ENCODE results near the gene TBC1D9. TPM values are rescaled to one million over a fixed set of nuclear protein-coding genes. Genes with fewer than 3 reads are reported as not detected.

Gene TBC1D9
- total and polyA plus RNA-seq, 10 of the 15 experiments (the other 5 are each of a cell fraction or from before 2014, with no cell fraction given): 0.87 to 14.9 (median 7.1) TPM

DNA sequence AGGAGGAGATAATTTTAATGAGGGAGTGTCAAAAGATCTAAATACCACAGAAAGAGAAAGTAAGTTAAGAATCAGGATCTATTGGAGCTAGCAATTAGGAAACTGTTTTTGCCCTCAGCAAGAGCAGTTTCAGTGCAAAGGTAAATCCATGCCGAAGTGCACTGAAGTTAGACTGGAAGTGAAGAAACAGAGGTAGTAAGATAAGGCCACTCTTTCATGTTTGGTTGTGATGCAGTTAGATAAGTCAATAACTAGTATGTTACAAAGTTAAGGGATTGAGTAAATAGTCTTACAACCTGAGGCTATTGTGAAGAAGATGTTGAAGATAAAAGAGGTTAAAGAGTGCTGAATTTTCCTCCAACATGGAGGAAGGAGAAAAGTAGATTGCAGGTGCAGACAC, 140.7 kb downstream of the TBC1D9 start:
- TF ChIP-seq MXI1 (IDR thresholded peaks at IDR 0.05; ENCODE audit: low read depth, low read length): no peak
- no peak for TF ChIP-seq BRCA1 (IDR thresholded peaks at IDR 0.05; ENCODE audit: low read depth, low read length)
- no peak for TF ChIP-seq EGR1 (IDR thresholded peaks at IDR 0.05; ENCODE audit: borderline replicate concordance in 1 of 2, low read depth in 2 of 2, low read length in 2 of 2)
- TF ChIP-seq ZBED1 (IDR thresholded peaks at IDR 0.05; ENCODE audit: borderline replicate concordance): no peak
- no peak for TF ChIP-seq HDAC2 (IDR thresholded peaks at IDR 0.05)
- no peak for TF ChIP-seq CREM (IDR thresholded peaks at IDR 0.05; ENCODE audit: low read depth)
- TF ChIP-seq KDM1A (IDR thresholded peaks at IDR 0.05; ENCODE audit: borderline replicate concordance): no peak
- no peak for TF ChIP-seq ZNF207 (IDR thresholded peaks at IDR 0.05; ENCODE audit: borderline replicate concordance)
- TF ChIP-seq ZSCAN29 (IDR thresholded peaks at IDR 0.05): no peak
- TF ChIP-seq KLF5 (IDR thresholded peaks at IDR 0.05; ENCODE audit: partially characterized antibody): no peak
- no peak for TF ChIP-seq FOXM1 (IDR thresholded peaks at IDR 0.05; ENCODE audit: low read depth, low read length)
- FAIRE-seq (no peak), DNase-seq (ENCODE audit: low read depth, low spot score) (no peak), ATAC-seq (no peak)
- ChIA-PET SMC1A (ENCODE audit: uncharacterized antibody, unreplicated experiment) (no interaction called here), RAD21 (ENCODE audit: unreplicated experiment) (no interaction called here), CTCF (interaction anchor here (0.7 kb wide), 1 partner anchor 160 kb away, joined by 3 read pairs; no protein-coding TSS in a partner anchor), POLR2A (no interaction called here)
- Histone ChIP-seq H3K27ac (ENCODE audit: control insufficient read depth, insufficient read depth) (no peak overlapping the region), H3K9ac (ENCODE audit: control insufficient read depth, insufficient read depth, low read length) (no peak overlapping the region), H3K79me2 (ENCODE audit: control insufficient read depth, insufficient read depth, low read length) (no peaks in the 10 kb centered on the region), H2AFZ (ENCODE audit: control insufficient read depth, low read depth, low read length) (no peak overlapping the region), H3K27me3 (replicated peaks in 1 of 2; ENCODE audit: control insufficient read depth in 2 of 2, insufficient read depth in 2 of 2, low read length in 1 of 2) (no peaks in the 10 kb centered on the region), H3K4me3 (no peak overlapping the region), H3K36me3 (ENCODE audit: control insufficient read depth in 2 of 2, insufficient read depth in 2 of 2, low read length in 1 of 2) (no peaks in the 10 kb centered on the region), H3K4me1 (ENCODE audit: control insufficient read depth, insufficient read depth, low read length) (no peaks in the 10 kb centered on the region), H4K20me1 (ENCODE audit: control insufficient read depth, insufficient read depth) (no peaks in the 10 kb centered on the region), H3K9me3 (replicated peaks; ENCODE audit: control insufficient read depth, insufficient read depth, low read length) (no peaks in the 10 kb centered on the region), H3K4me2 (ENCODE audit: control insufficient read depth, insufficient read depth) (no peak overlapping the region)
- in situ Hi-C loops (cut with MboI) (loop anchor here (10.0 kb wide), 1 partner anchor 239 kb away; no protein-coding TSS in a partner anchor), intact Hi-C loops (cut with micrococcal nuclease; ENCODE audit: unreplicated experiment) (no loop called here)
- WGBS (ENCODE audit: insufficient coverage, insufficient replicate concordance, low lambda C conversion rate, missing lambda C conversion rate): 90% methylated on average over 1 of the region's 1 CpG
- BruUV-seq (replicated peaks): no TSS peak
